NCI-H2081 (cell line): ENCODE results near the gene ISG20L2.
"Not testable (repeated sequence)": the region's sequence is repeated elsewhere in the genome, so short reads cannot be mapped to it uniquely, and the experiment has no call there.

Source experiments
- DNase-seq, 2 experiments: peaks; one replicate each; lab custom pipeline; 2025; lab: John Stamatoyannopoulos, UW

The ISG20L2 gene, protein sequence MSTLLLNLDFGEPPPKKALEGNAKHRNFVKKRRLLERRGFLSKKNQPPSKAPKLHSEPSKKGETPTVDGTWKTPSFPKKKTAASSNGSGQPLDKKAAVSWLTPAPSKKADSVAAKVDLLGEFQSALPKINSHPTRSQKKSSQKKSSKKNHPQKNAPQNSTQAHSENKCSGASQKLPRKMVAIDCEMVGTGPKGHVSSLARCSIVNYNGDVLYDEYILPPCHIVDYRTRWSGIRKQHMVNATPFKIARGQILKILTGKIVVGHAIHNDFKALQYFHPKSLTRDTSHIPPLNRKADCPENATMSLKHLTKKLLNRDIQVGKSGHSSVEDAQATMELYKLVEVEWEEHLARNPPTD

DNA sequence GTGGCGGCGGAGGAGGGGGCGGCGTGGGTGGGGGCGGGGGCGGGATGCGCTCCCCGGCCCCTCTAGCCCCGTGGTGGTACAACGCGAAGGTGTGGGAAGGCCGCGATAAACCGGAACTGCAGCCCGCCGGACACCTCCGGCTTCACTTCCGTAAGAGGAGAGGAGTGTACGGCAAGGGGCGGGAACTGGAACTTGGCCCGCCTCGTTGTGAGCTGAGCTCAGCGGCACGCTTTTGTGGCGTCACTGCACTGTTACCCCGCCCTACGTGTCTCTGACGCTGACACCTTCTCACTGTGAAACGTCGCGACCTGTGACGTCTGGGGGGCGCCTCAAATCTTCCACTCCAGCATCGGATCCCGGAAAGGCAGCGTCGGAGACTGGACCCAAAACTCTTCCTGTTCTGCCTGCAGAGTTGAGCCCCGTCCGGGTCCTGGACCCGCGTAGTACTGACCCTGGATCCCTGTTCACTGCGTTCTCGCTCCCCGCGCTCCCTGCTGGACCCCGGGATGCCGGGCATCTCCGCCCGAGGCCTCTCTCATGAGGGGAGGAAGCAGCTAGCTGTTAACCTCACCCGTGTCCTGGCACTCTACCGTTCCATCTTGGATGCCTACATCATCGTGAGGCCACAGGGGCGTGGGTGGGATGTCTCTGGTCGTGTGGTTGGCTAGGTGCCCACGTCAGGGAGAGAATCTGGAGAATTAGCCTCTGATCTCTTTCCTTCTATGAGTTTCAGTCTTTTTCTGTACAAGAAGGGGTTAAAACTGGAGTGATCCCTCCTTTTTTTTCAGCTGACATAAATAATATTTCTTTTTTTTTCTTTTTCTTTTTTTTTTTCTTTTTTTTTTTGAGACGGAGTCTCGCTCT lies at the start of gene ISG20L2:
TSS of gene ISG20L2 (minus strand) at position 168 of the 864 bp plus-strand sequence. CDS start 1,114 bp downstream, outside the sequence.
- DNase-seq: peak; percentile 98 to 100

DNA sequence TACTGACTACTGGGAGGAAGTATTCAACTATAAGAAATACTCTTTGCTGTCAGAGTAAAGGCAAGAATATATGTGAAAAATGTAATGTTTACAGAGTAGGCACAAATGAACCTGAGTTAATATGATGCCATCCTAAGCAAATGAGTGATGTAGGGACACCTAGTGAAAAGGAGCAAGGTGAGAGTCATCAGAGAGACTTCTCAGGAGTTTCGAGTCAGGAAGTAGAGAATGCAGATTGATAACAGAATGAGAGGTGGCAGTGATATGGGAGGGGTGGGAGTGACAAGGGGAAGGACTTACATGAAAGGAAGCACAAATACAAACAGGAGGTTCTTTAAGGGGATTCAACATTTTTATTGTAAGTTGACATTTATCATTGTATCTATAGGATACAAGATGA lies 49.0 kb upstream of the ISG20L2 start:
- no peak for DNase-seq

DNA sequence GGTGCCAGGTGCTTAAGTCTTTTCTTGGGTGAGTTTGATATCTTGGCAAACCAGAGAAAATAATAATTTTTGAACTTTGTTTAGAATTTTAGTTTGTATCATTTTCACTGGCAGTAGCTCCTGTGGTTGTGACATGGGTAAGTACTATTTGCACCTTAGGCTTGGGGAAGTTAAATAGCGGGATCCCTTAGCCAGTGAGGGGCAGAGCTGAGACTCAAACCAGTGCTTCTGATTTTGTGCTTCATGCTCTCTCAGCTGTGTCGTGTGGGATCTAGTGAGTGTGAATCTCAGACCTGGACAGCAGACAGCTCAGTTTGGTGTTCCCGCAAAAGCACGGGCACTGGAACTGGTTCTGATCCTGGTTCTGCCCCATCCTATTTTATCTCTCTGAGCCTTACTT lies 48.4 kb upstream of the ISG20L2 start:
- DNase-seq: no peak

DNA sequence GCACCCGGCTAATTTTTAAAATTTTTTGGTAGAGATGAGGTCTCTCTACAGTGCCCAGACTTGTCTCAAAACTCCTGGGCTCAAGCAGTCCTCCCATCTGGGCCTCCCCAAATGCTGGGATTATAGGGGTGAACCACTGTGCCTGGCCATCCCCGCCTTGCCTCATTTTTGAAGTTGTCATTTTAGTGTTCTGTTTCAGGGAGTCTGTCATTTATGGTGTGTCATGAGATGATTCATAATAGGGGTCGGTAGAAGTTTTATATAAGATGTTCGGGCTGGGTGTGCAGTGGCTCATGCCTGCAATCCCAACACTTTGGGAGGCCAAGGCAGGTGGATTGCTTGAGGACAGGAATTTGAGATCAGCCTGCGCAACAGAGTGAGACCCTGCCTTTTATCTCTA lies 47.2 kb upstream of the ISG20L2 start:
- no peak for DNase-seq

DNA sequence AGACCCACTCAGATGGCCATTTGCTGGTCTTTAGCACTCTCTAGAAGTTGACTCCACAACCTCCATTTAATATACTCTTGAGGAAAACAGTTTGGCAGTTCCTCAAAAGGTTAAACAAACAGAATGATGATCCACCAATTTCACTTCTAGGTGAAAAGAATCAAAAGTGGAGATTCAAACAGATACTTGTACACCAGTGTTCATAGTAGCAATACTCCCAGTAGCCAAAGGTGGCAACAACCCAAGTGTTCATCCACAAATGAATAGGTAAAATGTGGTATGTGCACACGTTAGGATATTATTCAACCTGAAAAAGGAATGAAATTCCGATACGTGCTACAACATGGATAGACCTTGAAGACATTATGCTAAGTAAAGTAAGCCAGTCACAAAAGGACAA lies 45.0 kb upstream of the ISG20L2 start:
- no peak for DNase-seq

DNA sequence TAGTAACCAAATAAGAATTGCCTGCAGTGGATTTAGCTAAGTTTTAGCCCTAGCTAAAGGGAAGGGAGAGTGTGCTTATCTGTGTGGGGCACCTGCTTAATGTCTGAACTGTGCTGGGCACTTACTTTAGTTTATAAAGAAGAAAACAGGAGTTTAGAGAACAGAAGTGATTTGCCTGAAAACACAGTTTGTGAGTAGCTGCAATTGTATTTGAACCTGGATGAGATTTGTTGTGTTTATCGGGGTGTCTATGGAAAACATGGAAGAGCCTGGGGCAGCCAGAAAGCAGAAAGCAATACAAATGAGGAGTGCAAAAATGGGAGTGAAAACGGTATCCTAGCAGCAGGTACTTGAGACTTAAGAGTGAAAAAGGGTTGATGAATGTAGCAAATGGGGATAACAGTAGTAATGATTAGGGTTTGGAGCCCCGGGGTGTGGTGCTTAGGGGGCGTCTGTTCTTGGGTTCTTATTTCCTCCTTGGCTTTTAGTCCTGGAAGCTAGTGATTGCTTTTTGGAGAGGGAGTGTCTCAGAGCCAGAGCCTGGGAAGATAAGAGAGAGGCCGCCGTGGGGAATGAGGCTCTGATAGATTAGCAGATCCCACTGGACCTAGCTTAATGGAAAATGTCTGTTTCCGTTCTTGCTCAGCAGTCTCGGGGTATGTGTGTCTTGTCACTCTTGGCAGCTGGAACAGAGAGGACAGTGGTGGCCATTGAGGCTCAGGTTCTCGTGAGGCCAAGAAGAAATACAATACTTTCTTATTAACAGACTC lies 44.3 kb upstream of the ISG20L2 start:
- no peak for DNase-seq

DNA sequence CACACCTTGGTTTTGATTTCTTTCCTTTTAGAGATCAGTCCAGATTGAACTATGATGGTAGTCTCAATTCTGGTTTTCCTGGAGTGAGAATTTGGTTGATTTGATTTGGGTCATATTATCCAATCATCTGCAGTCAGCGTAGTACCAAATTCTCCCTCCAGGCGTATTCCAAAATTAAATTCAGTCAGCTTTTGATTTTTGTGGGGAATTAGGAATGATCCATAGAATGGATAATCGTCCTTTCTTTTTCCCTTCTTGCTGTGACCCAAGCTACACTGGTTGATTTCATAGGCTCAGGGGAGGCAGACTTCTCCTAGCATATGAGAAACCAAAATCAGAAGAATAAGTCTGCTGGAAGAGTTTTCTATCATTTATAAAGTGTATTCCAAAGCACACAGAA lies 43.7 kb upstream of the ISG20L2 start:
- no peak for DNase-seq

DNA sequence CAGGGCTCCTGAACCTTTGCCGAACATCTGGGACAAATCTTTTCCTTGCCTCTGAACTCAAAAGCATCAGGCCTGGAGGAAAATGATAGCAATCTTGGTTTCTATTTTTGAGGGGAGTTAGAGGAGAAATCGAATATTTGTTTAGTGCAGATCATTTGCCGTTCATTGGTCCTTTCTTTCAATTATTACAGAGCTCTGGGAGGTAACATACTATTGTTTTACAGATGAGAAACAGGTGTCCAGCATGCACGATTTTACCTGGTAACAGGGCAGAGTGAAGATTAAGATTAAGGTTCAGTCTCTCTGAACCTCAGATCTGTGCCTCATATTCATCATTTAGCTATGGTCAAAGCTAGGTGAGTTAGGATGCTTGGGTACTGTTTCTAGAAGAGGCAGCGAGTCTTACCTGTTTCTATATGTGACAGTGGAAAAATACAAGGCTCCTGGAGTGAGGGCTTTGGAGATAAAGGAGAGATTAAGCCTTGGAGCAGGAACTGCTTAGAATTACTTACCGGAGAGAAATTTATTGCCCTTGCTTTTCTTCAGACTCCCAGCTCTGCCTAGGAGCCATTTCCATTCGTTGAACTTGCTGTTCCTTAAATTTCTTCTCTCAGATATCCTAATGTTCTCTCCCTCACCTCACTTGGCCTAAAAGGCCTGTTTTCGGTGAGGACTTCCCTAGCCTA lies 40.2 kb upstream of the ISG20L2 start:
- DNase-seq: no peak

DNA sequence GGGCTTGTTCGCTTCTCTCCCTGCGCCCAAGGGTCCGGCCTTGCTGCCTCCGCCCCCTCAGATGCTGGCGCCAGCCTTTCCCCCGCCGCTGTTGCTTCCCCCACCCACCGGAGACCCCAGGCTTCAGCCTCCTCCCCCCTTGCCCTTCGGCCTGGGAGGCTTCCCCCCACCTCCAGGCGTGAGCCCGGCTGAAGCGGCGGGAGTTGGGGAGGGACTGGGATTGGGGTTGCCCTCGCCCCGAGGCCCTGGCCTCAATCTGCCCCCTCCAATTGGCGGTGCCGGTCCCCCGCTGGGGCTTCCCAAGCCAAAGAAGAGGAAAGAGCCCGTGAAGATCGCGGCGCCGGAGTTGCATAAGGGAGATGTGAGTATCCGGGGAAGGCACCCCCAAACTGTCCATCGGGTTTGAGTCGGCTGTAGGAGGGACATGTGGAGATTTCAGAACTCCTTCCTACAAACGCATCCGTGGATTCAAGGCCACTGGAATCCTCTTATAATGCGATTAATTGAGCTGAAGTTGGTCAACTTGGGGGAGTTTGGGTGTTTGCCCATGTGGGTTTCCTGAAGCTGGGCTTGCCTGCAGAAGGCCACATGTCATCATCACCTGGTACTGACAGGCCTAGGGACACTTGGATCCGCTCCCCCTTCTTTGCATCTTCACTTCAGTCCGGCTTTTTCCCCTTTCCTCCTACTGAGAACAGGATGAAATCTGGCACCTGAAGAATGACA lies 39.5 kb upstream of the ISG20L2 start:
- DNase-seq: peak in 1 of 2 experiments; percentile 58

DNA sequence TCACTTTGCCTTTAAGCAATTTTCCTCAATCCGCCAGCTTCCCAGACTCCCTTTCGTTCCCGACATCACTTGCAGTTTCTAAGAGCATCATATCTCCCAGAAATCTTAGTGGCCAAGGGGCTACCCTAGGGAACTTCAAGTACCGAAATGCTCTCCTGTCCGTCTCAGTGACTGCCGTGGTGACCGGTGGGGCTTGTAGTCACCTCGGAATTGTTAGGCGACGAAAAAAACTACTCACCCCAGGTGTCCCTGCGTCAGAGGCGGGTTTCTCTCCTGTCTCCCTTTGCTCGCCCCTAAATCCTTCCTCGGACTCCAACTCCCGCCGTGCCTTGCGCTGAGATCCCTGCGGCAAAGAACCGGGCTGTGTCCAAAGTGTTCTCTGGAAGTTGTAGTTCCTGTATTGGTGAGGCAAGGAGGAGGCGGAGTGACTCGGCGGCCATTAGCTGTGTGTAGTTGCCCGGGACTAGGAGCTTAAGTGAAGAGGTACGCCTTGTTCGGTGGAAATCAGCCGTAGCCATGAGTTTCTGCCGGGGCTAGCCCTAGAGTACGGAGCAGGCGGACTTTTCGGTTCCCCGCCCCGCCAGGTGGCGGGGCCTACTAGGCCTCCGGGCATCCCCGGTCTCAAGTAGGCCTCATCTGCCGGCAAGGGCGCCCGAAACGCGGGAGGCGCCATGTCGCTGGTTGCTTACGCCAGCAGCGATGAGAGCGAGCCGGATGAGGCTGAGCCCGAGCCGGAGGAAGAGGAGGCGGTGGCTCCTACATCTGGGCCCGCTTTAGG lies 38.7 kb upstream of the ISG20L2 start, which contains the start of gene PRCC:
TSS of gene PRCC (plus strand) at position 435 of the 778 bp plus-strand sequence. CDS start at position 672, 237 bp downstream.
- DNase-seq: peak; percentile 100

DNA sequence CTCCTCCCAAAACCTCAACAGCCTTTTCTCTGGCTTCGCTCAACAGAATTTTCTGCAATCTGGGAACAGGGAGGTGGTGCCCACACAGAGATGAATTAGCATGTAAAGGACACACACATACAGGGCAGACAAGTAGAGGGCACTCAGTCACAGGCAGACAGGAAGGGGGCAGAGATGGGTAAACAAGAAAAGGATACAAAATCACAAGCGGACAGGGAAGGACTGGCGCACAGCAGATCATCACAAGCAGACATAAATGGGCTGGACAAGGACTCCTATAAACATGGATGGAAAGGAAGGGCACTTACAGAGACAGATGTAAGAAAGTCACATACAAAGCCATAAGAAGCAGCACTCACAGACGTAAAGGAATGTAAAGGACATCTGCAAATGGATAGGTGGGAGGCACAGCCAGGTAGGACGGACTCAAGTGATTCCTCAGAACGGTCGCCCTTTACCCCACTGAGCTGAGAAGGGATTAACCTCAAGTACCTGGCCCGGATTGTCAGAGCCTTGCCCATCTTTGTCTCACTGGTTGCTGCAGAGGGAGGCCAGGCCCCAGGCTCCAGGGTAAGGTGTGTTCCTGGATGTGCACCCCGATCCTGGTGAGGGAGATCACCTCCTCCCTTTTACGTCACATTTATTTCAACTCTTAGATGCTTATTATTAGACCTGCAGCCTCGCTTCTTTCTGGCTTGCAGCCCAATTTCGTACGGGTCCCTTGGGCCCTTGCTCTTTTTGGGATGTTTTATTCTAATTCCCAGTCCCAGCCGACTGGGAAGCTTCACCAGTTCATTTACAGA lies 37.9 kb upstream of the ISG20L2 start:
- no peak for DNase-seq

DNA sequence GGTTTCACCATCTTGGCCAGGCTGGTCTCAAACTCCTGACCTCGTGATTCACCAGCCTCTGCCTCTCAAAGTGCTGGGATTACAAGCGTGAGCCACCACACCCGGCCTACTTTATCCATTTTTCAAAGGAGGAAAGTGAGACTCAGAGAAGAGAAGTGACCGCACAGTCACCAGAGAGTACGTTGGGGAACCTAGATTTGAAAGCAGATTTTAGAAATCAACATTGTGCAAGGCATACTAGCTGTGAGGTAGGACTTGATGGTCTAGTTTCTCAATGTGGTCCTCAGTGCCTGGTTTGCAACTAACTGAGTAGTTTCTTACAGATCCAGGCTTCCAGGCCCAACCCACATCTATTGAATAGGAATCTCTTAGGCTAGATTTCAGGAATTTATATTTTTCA lies 37.1 kb upstream of the ISG20L2 start:
- DNase-seq: no peak

DNA sequence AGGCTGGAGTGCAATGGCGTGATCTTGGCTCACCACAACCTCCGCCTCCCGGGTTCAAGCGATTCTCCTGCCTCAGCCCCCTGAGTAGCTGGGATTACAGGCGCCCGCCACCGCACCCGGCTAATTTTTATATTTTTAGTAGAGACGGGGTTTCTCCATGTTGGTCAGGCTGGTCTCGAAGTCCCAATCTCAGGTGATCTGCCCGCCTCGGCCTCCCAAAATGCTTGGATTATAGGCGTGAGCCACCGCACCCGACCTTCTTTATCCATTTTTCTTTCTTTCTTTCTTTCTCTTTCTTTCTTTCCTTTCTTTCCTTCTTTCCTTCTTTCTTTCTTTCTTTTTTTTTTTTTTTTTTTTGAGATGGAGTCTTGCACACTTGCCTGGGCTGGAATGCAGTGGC lies 36.6 kb upstream of the ISG20L2 start:
- DNase-seq: not testable (repeated sequence)

DNA sequence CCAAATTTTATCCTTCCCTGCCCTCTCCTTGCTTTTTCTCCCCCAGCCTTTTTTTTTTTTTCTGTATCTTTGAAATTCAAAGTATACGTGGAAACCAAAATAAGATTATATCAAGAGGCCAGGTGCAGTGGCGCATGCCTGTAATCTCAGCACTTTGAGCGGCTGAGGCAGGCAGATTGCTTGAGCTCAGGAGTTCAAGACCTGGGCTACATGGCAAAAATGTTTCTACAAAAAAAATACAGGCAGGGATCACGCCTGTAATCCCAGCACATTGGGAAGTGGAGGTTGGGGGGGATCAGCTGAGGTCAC lies 32.2 kb upstream of the ISG20L2 start:
- no peak for DNase-seq

DNA sequence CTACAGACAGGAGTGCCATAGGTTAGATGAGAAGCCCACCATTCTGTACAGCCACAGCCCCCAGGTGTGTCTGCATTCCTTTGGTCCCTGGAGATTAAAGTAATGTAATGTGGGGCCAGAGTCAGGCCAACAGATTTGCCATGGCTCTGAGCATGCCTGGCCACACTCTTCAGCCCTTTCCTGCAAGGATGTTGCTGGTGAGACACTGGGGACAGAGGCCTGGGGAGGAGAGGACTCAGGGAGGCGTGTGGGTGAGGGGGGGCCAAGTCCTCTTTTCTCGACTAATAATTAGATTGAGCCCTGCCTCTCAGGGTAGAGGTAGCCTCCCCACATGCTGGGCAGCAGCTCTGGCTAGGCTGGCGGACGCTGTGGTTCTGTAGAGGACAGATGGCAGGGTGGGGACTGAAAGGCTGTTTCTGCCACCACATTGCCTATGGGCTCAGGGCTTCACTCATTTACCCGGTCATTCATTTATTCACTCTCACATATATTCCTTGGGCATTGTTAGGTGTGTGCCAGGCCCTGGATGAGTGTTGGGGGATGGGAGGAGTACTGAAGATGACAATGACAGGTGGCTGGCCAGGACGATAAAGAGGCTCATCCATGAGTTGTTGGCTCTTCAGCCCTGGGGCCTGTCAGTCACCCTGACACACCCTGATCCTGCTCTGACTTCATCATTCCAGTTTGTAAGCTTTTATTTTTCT lies 31.7 kb upstream of the ISG20L2 start:
- DNase-seq: no peak

DNA sequence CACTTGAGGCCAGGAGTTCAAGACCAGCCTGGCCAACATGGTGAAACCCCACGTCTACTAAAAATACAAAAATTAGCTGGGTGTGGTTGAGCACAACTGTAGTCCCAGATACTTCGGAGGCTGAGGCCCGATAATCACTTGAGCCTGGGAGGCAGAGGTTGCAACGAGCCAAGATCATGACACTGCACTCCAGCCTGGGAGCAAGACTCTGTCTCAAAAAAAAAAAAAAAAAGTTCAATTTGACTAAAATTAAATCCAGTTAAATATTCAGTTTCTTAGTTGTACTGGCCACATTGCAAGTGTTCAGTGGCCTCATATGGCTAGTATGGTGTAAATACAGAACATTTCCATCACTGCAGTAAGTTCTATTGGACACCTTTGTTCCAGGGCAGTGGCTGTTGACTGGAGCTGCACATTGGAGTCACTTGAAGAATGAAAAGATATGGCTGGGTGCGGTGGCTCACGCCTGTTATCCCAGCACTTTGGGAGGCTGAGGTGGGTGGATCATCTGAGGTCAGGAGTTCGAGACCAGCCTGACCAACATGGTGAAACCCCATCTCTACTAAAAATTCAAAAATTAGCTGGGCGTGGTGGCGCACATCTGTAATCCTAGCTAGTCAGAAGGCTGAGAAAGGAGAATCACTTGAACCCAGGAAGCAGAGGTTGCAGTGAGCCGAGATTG lies 29.1 kb upstream of the ISG20L2 start:
- DNase-seq: not testable (repeated sequence)

DNA sequence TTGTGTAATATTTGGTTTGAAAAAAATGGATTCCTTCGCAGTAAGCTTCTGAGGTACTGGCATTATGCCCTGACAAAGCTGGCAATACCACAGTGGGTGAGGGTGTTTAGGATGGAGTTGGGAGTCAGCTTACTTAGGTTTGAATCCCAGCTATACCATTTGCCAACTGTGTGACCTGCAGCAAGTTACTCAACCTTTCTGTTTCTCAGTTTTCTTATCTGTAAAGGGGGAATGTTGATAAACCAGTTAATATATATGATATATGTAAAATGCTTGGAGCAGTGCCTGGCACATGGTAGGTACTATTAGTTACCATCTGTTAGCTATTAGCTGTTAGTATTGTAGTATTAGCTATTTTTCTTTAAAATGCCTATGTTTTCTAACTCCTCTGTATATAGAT lies 27.8 kb upstream of the ISG20L2 start:
- DNase-seq: no peak

DNA sequence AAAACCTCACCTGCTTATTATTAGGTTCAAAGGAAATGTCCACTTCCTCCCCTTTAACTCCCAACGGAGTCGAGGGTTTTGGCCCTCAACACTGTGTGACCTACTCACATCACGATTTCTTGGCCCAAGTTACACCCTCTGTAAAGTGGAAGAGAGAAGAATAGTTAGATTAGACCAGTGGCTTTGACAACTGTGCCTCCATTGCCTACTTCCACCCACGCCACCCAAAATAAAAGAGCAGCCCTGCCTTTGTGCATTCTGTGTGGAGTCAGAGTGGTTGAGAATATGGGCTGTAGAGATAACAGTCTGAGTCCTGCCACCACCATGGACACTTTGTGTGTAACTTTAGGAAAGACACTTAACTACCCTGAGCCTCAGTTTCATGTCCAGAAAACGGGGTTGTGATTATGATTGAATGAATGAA lies 27.0 kb upstream of the ISG20L2 start:
- no peak for DNase-seq
